ENCODE results near the gene BTBD19. TPM values are rescaled to one million over a fixed set of nuclear protein-coding genes. Genes with fewer than 3 reads are reported as not detected.
"Not testable (repeated sequence)": the region's sequence is repeated elsewhere in the genome, so short reads cannot be mapped to it uniquely, and the experiment has no call there.

BTBD19 gene
- total RNA-seq, 4 donors from 2014 or later = 1.0 to 4.0 (median 2.4) TPM

GRCh38 chr1:44830900-44831304, 22.6 kb downstream of the BTBD19 start:
- TF ChIP-seq CTCF (IDR thresholded peaks at IDR 0.05) = no peak
- TF ChIP-seq POLR2A (IDR thresholded peaks at IDR 0.05) = no peak

GRCh38 chr1:44831516-44831915, 23.2 kb downstream of the BTBD19 start:
- intact Hi-C loops (cut with DNase I; ENCODE audit: low total_unique reads) = loop anchor here (10.0 kb wide), 2 partner anchors 173 to 463 kb away; no protein-coding TSS in a partner anchor
- 40 to 48% methylated on average over 9 of the region's 9 CpGs for WGBS, 2 donors

More at GRCh38 chr1:44830900-44831304, 22.6 kb downstream of the BTBD19 start:
- DNase-seq (ENCODE audit: low spot score in 2 of 2) = no peak
- intact Hi-C loops (cut with DNase I; ENCODE audit: low total_unique reads) = loop anchor here (10.0 kb wide), 2 partner anchors 174 to 464 kb away; no protein-coding TSS in a partner anchor
- 77 to 89% methylated on average over 10 of the region's 10 CpGs for WGBS, 2 donors
- H3K4me3 ChIP-seq (ENCODE audit: low read depth, poor library complexity, severe bottlenecking) = no peak overlapping the region

GRCh38 chr1:44832056-44832705, 23.9 kb downstream of the BTBD19 start:
- no peak overlapping the region for H3K4me3 ChIP-seq (ENCODE audit: low read depth, poor library complexity, severe bottlenecking)
- intact Hi-C loops (cut with DNase I; ENCODE audit: low total_unique reads) = loop anchor here (10.0 kb wide), 2 partner anchors 173 to 463 kb away; no protein-coding TSS in a partner anchor
- TF ChIP-seq CTCF (IDR thresholded peaks at IDR 0.05) (no peak), POLR2A (IDR thresholded peaks at IDR 0.05) (no peak)
- 77 to 86% methylated on average over 11 to 12 of the region's 13 CpGs for WGBS, 2 donors
- DNase-seq (ENCODE audit: low spot score in 2 of 2) = no peak

More at GRCh38 chr1:44831516-44831915, 23.2 kb downstream of the BTBD19 start:
- DNase-seq (ENCODE audit: low spot score in 2 of 2) = no peak
- TF ChIP-seq CTCF (IDR thresholded peaks at IDR 0.05) (no peak), POLR2A (IDR thresholded peaks at IDR 0.05) (no peak)
- H3K4me3 ChIP-seq (ENCODE audit: low read depth, poor library complexity, severe bottlenecking) = no peak overlapping the region

- intact Hi-C loops (cut with DNase I; ENCODE audit: low total_unique reads) = loop anchor here (10.0 kb wide), 2 partner anchors 170 to 460 kb away; no protein-coding TSS in a partner anchor
- no peak for DNase-seq (ENCODE audit: low spot score in 2 of 2)
- no peak overlapping the region for H3K4me3 ChIP-seq (ENCODE audit: low read depth, poor library complexity, severe bottlenecking)
- TF ChIP-seq CTCF (IDR thresholded peaks at IDR 0.05) = no peak
- no peak for TF ChIP-seq POLR2A (IDR thresholded peaks at IDR 0.05)
- 69 to 86% methylated on average over 7 of the region's 7 CpGs for WGBS, 2 donors
Measured at GRCh38 chr1:44834328-44834727, 26.0 kb downstream of the BTBD19 start.

- no peak overlapping the region for H3K4me3 ChIP-seq (ENCODE audit: low read depth, poor library complexity, severe bottlenecking)
- TF ChIP-seq CTCF (IDR thresholded peaks at IDR 0.05) (peak in 1 of 3 donors; percentile 56), POLR2A (IDR thresholded peaks at IDR 0.05) (no peak)
- WGBS, 2 donors = 60 to 61% methylated on average over 23 of the region's 23 CpGs
- peak; percentile 74 to 97 for DNase-seq (ENCODE audit: low spot score in 2 of 2)
- intact Hi-C loops (cut with DNase I; ENCODE audit: low total_unique reads) = loop anchor here (10.0 kb wide), 2 partner anchors 169 to 459 kb away; no protein-coding TSS in a partner anchor
Measured at GRCh38 chr1:44835738-44836675, 27.7 kb downstream of the BTBD19 start.

- WGBS, 2 donors = 90 to 93% methylated on average over 11 of the region's 11 CpGs
- not testable (repeated sequence) for H3K4me3 ChIP-seq (ENCODE audit: low read depth, poor library complexity, severe bottlenecking)
- intact Hi-C loops (cut with DNase I; ENCODE audit: low total_unique reads) = loop anchor here (10.0 kb wide), 2 partner anchors 167 to 457 kb away; no protein-coding TSS in a partner anchor
Measured at GRCh38 chr1:44838294-44838693, 30.0 kb downstream of the BTBD19 start.

More at GRCh38 chr1:44838294-44838693, 30.0 kb downstream of the BTBD19 start:
- DNase-seq (ENCODE audit: low spot score in 2 of 2) = not testable (repeated sequence)

Measured in lower leg skin (tissue), 4 donors.